H1 (cell line): ENCODE measurements around the gene TMEM59L. TPM values are rescaled to one million over a fixed set of nuclear protein-coding genes. Genes with fewer than 3 reads are reported as not detected.

ENCODE experiments used
- HDAC6 ChIP-seq: IDR thresholded peaks from one replicate; pipeline ENCODE4 v1.7.1; 2012; ENCODE audit warnings: low read depth, mild to moderate bottlenecking, inconsistent platforms, low read length, moderate library complexity
- JUN ChIP-seq: IDR thresholded peaks from 2 replicates; pipeline ENCODE4 v1.6.1; 2011; ENCODE audit warnings: low read depth, mild to moderate bottlenecking, improper control_type of control experiment, low read length
- JUND ChIP-seq: IDR thresholded peaks from 2 replicates; pipeline ENCODE4 v1.6.1; 2011; ENCODE audit warnings: mild to moderate bottlenecking, improper control_type of control experiment, low read length
- RXRA ChIP-seq: IDR thresholded peaks from 2 replicates; pipeline ENCODE4 v1.6.1; 2011; ENCODE audit warnings: low read depth, mild to moderate bottlenecking, low read length, moderate library complexity; ENCODE audit not compliant: insufficient read depth
- TCF12 ChIP-seq: IDR thresholded peaks from 2 replicates; pipeline ENCODE4 v1.6.1; 2011; ENCODE audit warnings: low read depth, mild to moderate bottlenecking, low read length
- polyA plus RNA-seq, 7 experiments: library from polyadenylated mRNA; depleted of rRNA in 3 of 7; stranded (reverse) in 5 of 7; unstranded in 2 of 7; fragments of >200 nt in 5 of 7; fragments of 200-250 nt in 2 of 7; gene quantifications; 1 replicate in 5 of 7; 2 replicates in 1 of 7; 4 replicates in 1 of 7; pipeline versions ENCODE4 v1.2.1 to v1.2.3, GENCODE V29; 2011 to 2013; ENCODE audit warnings: missing spikeins in 2 of 7, mixed read lengths in 2 of 7
- total RNA-seq: library from RNA; stranded (reverse); fragmentation: NEBNext Ultra II Directional; extraction: Animal tissue kit (Norgen Biotek cat#: 25700); gene quantifications from 2 replicates; pipeline ENCODE4 v1.2.1, GENCODE V29; 2021
- TF ChIP-seq, protein P1 (sequence below): fragments of 300-600 bp; sonication (generic); IDR thresholded peaks from 2 replicates; pipeline ENCODE4 v1.7.1; 2012; ENCODE audit warnings: low read length, moderate library complexity, mild to moderate bottlenecking, inconsistent platforms; ENCODE audit not compliant: insufficient replicate concordance
- TF ChIP-seq, protein P2 (sequence below): IDR thresholded peaks from 2 replicates; pipeline ENCODE4 v1.6.1; 2012; ENCODE audit warnings: inconsistent platforms

The TMEM59L gene
- total and polyA plus RNA-seq, 2 of the 8 experiments (the other 6 are each of a cell fraction or from before 2014, with no cell fraction given): 4.0 to 12.2 TPM

DNA sequence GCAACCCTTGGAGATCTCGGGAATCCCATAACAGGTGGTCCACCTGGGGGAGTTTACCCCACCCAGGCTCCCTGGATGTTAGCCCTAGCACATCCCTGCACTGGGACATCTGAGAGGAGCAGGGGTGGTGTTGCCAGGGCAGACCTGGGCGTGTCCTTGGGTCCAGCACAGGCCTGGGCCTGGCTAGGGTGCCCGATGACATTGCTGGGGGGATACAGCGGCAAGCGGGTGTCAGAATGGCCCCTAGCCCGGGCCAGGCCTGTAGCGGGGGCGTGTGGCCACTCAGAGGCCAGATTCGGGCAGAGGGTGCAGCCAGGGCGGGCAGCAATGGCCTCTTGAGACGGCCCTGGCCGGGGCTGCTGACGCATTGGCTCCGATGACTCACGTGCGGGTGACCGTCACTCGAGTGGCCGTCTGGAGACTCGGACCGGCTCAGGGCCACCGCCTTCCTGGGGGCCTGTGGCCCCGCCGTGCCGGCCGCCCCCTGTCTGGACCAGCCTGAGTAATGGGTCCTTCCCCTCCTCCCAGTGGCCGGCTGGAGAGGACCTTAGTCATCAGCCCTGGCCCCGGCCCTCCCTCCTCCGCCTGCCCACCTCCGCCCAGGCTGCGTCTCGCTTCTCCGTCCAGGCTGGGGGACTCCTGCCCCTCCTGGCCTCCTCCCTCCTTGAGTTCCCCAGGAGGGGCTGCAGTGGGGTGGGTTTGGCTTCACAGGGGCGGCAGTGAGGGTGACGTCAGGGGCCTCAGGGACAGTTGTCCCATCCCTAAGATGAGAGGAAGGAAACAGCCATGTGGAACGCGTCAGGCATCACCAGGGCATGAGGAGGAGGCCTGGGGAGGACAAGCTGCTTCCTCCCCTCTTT lies 47.6 kb downstream of the TMEM59L start (continued):
- TF ChIP-seq, protein P1, sequence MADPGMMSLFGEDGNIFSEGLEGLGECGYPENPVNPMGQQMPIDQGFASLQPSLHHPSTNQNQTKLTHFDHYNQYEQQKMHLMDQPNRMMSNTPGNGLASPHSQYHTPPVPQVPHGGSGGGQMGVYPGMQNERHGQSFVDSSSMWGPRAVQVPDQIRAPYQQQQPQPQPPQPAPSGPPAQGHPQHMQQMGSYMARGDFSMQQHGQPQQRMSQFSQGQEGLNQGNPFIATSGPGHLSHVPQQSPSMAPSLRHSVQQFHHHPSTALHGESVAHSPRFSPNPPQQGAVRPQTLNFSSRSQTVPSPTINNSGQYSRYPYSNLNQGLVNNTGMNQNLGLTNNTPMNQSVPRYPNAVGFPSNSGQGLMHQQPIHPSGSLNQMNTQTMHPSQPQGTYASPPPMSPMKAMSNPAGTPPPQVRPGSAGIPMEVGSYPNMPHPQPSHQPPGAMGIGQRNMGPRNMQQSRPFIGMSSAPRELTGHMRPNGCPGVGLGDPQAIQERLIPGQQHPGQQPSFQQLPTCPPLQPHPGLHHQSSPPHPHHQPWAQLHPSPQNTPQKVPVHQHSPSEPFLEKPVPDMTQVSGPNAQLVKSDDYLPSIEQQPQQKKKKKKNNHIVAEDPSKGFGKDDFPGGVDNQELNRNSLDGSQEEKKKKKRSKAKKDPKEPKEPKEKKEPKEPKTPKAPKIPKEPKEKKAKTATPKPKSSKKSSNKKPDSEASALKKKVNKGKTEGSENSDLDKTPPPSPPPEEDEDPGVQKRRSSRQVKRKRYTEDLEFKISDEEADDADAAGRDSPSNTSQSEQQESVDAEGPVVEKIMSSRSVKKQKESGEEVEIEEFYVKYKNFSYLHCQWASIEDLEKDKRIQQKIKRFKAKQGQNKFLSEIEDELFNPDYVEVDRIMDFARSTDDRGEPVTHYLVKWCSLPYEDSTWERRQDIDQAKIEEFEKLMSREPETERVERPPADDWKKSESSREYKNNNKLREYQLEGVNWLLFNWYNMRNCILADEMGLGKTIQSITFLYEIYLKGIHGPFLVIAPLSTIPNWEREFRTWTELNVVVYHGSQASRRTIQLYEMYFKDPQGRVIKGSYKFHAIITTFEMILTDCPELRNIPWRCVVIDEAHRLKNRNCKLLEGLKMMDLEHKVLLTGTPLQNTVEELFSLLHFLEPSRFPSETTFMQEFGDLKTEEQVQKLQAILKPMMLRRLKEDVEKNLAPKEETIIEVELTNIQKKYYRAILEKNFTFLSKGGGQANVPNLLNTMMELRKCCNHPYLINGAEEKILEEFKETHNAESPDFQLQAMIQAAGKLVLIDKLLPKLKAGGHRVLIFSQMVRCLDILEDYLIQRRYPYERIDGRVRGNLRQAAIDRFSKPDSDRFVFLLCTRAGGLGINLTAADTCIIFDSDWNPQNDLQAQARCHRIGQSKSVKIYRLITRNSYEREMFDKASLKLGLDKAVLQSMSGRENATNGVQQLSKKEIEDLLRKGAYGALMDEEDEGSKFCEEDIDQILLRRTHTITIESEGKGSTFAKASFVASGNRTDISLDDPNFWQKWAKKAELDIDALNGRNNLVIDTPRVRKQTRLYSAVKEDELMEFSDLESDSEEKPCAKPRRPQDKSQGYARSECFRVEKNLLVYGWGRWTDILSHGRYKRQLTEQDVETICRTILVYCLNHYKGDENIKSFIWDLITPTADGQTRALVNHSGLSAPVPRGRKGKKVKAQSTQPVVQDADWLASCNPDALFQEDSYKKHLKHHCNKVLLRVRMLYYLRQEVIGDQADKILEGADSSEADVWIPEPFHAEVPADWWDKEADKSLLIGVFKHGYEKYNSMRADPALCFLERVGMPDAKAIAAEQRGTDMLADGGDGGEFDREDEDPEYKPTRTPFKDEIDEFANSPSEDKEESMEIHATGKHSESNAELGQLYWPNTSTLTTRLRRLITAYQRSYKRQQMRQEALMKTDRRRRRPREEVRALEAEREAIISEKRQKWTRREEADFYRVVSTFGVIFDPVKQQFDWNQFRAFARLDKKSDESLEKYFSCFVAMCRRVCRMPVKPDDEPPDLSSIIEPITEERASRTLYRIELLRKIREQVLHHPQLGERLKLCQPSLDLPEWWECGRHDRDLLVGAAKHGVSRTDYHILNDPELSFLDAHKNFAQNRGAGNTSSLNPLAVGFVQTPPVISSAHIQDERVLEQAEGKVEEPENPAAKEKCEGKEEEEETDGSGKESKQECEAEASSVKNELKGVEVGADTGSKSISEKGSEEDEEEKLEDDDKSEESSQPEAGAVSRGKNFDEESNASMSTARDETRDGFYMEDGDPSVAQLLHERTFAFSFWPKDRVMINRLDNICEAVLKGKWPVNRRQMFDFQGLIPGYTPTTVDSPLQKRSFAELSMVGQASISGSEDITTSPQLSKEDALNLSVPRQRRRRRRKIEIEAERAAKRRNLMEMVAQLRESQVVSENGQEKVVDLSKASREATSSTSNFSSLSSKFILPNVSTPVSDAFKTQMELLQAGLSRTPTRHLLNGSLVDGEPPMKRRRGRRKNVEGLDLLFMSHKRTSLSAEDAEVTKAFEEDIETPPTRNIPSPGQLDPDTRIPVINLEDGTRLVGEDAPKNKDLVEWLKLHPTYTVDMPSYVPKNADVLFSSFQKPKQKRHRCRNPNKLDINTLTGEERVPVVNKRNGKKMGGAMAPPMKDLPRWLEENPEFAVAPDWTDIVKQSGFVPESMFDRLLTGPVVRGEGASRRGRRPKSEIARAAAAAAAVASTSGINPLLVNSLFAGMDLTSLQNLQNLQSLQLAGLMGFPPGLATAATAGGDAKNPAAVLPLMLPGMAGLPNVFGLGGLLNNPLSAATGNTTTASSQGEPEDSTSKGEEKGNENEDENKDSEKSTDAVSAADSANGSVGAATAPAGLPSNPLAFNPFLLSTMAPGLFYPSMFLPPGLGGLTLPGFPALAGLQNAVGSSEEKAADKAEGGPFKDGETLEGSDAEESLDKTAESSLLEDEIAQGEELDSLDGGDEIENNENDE: no peak
- no peak for TF ChIP-seq RXRA
- TF ChIP-seq HDAC6: no peak
- TF ChIP-seq, protein P2, sequence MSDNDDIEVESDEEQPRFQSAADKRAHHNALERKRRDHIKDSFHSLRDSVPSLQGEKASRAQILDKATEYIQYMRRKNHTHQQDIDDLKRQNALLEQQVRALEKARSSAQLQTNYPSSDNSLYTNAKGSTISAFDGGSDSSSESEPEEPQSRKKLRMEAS: no peak
- no peak for TF ChIP-seq JUND
- TF ChIP-seq TCF12: no peak
- TF ChIP-seq JUN: no peak
